Spleen (tissue), 13 donors: Measurements from ENCODE around the gene TSSK1B. TPM values are rescaled to one million over a fixed set of nuclear protein-coding genes. Genes with fewer than 3 reads are reported as not detected.

Experiments
- DNase-seq: peaks from one replicate; pipeline ENCODE4 v3.0.0-alpha.2; 2020
- H3K27ac ChIP-seq, 8 donors: fragments of 200-600 bp; sonication (generic) in 7 of 8; 1 replicate in 4 of 8; 2 replicates in 4 of 8; pipeline versions ENCODE4 v1.5.0 to v1.8.0; 2016 to 2021; ENCODE audit warnings: inconsistent platforms in 4 of 8, mild to moderate bottlenecking in 4 of 8, moderate library complexity in 1 of 8
- H3K27me3 ChIP-seq, 7 donors: fragments of 200-600 bp; sonication (generic) in 6 of 7; replicated peaks in 1 of 7; 1 replicate in 4 of 7; 2 replicates in 3 of 7; pipeline versions ENCODE4 v1.5.0 to v1.8.0; 2016 to 2021; ENCODE audit warnings: inconsistent platforms in 3 of 7, mild to moderate bottlenecking in 1 of 7
- H3K36me3 ChIP-seq, 6 donors: fragments of 200-600 bp; sonication (generic) in 5 of 6; 1 replicate in 4 of 6; 2 replicates in 2 of 6; pipeline versions ENCODE4 v1.5.0 to v1.8.0; 2016 to 2021; ENCODE audit warnings: inconsistent platforms in 2 of 6
- H3K4me1 ChIP-seq, 6 donors: fragments of 200-600 bp; sonication (generic) in 5 of 6; 1 replicate in 3 of 6; 2 replicates in 3 of 6; pipeline versions ENCODE4 v1.5.0 to v1.8.0; 2016 to 2021; ENCODE audit warnings: inconsistent platforms in 3 of 6
- H3K4me3 ChIP-seq, 8 donors: fragments of 200-600 bp; sonication (generic) in 7 of 8; 1 replicate in 4 of 8; 2 replicates in 4 of 8; pipeline versions ENCODE4 v1.5.0 to v1.8.0; 2016 to 2021; ENCODE audit warnings: inconsistent platforms in 4 of 8, mild to moderate bottlenecking in 4 of 8, moderate library complexity in 2 of 8
- H3K9me3 ChIP-seq, 8 donors: fragments of 200-600 bp; sonication (generic) in 7 of 8; 1 replicate in 4 of 8; 2 replicates in 4 of 8; pipeline versions ENCODE4 v1.5.0 to v1.8.0; 2016 to 2021; ENCODE audit warnings: inconsistent platforms in 4 of 8
- POLR2A ChIP-seq, 3 donors: fragments of 450-650 bp; IDR thresholded peaks; one replicate each; pipeline ENCODE4 v1.5.1; 2017; ENCODE audit warnings: antibody characterized with exemption in 3 of 3, mild to moderate bottlenecking in 1 of 3
- POLR2AphosphoS5 ChIP-seq, 3 donors: sonication (generic); formaldehyde crosslinking; IDR thresholded peaks; one replicate each; pipeline ENCODE4 v1.5.1; 2017; ENCODE audit warnings: antibody characterized with exemption in 3 of 3
- WGBS, 5 donors: extraction: QIAGEN DNeasy Blood & Tissue Kit in 3 of 5; methylation state at CpG; one replicate each; pipeline versions ENCODE4 v1.1.5 to v1.1.7; 2013 to 2018; 5-methylcytosine and 5-hydroxymethylcytosine counted together
- intact Hi-C: fragments of 100-400 bp; cut with DNase I; formaldehyde crosslinking; loops from one replicate; pipeline ENCODE4 v1.15.0; 2023; ENCODE audit warnings: low total_unique reads
- long read RNA-seq, 2 donors: transcript quantifications; one replicate each; lab custom pipeline, GENCODE V29; 2026
- polyA plus RNA-seq, 3 donors: library from polyadenylated mRNA; stranded (reverse); fragments of 200-250 nt; gene quantifications; one replicate each; pipeline ENCODE4 v1.2.1, GENCODE V29; 2013
- total RNA-seq, 7 donors: library from RNA; depleted of rRNA in 3 of 7; stranded (reverse); fragments of >200 nt in 3 of 7; fragmentation: NEBNext Ultra II Directional in 4 of 7; extraction: Animal tissue kit (Norgen Biotek cat#: 25700) in 4 of 7; gene quantifications; one replicate each; pipeline versions ENCODE4 v1.1.0 to v1.2.1, GENCODE V29; 2016 to 2021
- TF ChIP-seq, protein P1 (sequence below), 11 experiments: fragments of 200-600 bp in 7 of 11; fragments of 450-650 bp in 4 of 11; sonication (generic) in 4 of 11; IDR thresholded peaks in 8 of 11; conservative IDR thresholded peaks in 3 of 11; 1 replicate in 7 of 11; 2 replicates in 4 of 11; pipeline versions ENCODE4 v1.4.0 to v1.8.0; 2016 to 2021; ENCODE audit warnings: antibody characterized with exemption in 11 of 11, inconsistent platforms in 4 of 11, mild to moderate bottlenecking in 1 of 11
- donor health status: healthy with polysubstance abuse.
- donor health status: DM: no; HTN: no; CAD: no; lungs with moderate emphysema.
- donor health status: DM: no; HTN: no; CAD: no.
- donor health status: Bipolar disorder and iron deficiency.
- donor health status: healthy.
- donor health status: DM: no; HTN: no; CAD: no.
- donor health status: DM: yes; HTN: yes; CAD: no.

The TSSK1B gene, protein sequence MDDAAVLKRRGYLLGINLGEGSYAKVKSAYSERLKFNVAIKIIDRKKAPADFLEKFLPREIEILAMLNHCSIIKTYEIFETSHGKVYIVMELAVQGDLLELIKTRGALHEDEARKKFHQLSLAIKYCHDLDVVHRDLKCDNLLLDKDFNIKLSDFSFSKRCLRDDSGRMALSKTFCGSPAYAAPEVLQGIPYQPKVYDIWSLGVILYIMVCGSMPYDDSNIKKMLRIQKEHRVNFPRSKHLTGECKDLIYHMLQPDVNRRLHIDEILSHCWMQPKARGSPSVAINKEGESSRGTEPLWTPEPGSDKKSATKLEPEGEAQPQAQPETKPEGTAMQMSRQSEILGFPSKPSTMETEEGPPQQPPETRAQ
- total RNA-seq (not detected), polyA plus RNA-seq (not detected)
- long read RNA-seq, donor 1 = 0 reads
- long read RNA-seq, donor 2, partial matches to known transcripts = 0 of 2 reads
- long read RNA-seq, donor 2, other reads (novel, unspliced or antisense) = 0 of 2 reads

GRCh38 chr5:113434889-113435288 is at the start of gene TSSK1B:
TSS of gene TSSK1B (minus strand) at chr5:113434989. CDS start at chr5:113434839, 150 bp downstream.
- intact Hi-C loops = no loop called here
- H3K4me1 ChIP-seq = no peaks in the 10 kb centered on the region
- H3K9me3 ChIP-seq = no peaks in the 10 kb centered on the region
- H3K4me3 ChIP-seq = no peak within 1 kb of the TSS
- 69 to 85% (median 82%) methylated on average over 3 of the region's 3 CpGs for WGBS, 5 donors
- no peaks in the 10 kb centered on the region for H3K27me3 ChIP-seq
- H3K36me3 ChIP-seq = no peaks in the 10 kb centered on the region
- DNase-seq = no peak
- no peak for TF ChIP-seq POLR2A (IDR thresholded peaks at IDR 0.05)
- TF ChIP-seq, protein P1, sequence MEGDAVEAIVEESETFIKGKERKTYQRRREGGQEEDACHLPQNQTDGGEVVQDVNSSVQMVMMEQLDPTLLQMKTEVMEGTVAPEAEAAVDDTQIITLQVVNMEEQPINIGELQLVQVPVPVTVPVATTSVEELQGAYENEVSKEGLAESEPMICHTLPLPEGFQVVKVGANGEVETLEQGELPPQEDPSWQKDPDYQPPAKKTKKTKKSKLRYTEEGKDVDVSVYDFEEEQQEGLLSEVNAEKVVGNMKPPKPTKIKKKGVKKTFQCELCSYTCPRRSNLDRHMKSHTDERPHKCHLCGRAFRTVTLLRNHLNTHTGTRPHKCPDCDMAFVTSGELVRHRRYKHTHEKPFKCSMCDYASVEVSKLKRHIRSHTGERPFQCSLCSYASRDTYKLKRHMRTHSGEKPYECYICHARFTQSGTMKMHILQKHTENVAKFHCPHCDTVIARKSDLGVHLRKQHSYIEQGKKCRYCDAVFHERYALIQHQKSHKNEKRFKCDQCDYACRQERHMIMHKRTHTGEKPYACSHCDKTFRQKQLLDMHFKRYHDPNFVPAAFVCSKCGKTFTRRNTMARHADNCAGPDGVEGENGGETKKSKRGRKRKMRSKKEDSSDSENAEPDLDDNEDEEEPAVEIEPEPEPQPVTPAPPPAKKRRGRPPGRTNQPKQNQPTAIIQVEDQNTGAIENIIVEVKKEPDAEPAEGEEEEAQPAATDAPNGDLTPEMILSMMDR (IDR thresholded peaks at IDR 0.05 in 8 of 11, conservative IDR thresholded peaks at IDR 0.05 in 3 of 11) = no peak
- TF ChIP-seq POLR2AphosphoS5 (IDR thresholded peaks at IDR 0.05) = no peak
- no peak within 1 kb of the TSS for H3K27ac ChIP-seq

DNA sequence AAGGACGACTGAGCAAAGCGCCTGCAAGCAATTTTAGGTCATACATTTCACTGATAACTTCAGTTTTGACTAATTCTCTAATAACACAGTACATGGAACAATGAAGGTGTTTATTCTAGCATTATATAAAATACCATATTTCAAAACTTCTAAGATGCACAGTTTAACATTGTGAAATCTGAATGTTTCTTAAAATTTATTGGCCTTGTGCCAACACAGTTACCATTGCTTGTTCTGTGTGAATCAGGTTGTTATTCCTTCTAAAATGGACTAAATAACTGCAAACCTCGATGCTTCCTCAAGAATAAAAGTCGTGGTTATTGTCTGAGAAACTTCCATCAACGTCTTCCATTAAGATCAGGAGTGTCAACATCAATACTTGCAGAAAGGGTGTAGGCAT is 45.5 kb upstream of the TSSK1B start:
- TF ChIP-seq POLR2A (IDR thresholded peaks at IDR 0.05) = no peak
- TF ChIP-seq, protein P1 (IDR thresholded peaks at IDR 0.05 in 8 of 11, conservative IDR thresholded peaks at IDR 0.05 in 3 of 11) = no peak
- TF ChIP-seq POLR2AphosphoS5 (IDR thresholded peaks at IDR 0.05) = no peak
- intact Hi-C loops = no loop called here
- no peak overlapping the region for H3K27ac ChIP-seq
- no peak overlapping the region for H3K4me3 ChIP-seq
- DNase-seq = no peak
- 57 to 75% (median 63%) methylated on average over 5 of the region's 5 CpGs for WGBS, 5 donors
- H3K4me1 ChIP-seq = no peaks in the 10 kb centered on the region
- H3K27me3 ChIP-seq = peaks cover 0 to 38% (median 0%) of the 10 kb centered on the region in 7 donors
- no peaks in the 10 kb centered on the region for H3K36me3 ChIP-seq
- no peaks in the 10 kb centered on the region for H3K9me3 ChIP-seq

DNA sequence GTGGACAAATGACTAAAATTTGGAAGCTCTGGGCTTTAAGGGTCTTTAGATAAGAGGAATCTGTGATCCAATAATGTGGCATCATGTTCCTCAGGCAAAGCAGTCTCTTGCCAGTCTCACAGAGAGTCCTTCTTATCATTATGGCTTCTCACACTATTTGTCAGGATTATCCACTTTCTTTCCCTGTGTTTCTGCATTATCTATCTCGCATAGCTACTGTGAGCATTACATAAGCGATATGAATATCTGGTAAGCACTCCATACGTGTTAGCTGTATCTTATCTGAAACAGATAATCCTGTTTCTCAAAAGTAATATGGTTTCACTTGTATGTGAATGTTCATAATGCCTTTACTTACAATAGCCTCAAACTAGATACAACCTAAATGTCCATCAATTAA is 43.9 kb upstream of the TSSK1B start:
- DNase-seq = no peak
- Histone ChIP-seq H3K36me3 (no peaks in the 10 kb centered on the region), H3K4me1 (no peaks in the 10 kb centered on the region), H3K27me3 (peaks cover 0 to 30% (median 0%) of the 10 kb centered on the region in 7 donors), H3K9me3 (no peaks in the 10 kb centered on the region), H3K27ac (no peak overlapping the region), H3K4me3 (no peak overlapping the region)
- WGBS, 5 donors = 76 to 93% (median 90%) methylated on average over 3 of the region's 3 CpGs
- intact Hi-C loops = no loop called here
- no peak for TF ChIP-seq POLR2A (IDR thresholded peaks at IDR 0.05)
- TF ChIP-seq, protein P1 (IDR thresholded peaks at IDR 0.05 in 8 of 11, conservative IDR thresholded peaks at IDR 0.05 in 3 of 11) = no peak
- TF ChIP-seq POLR2AphosphoS5 (IDR thresholded peaks at IDR 0.05) = no peak

DNA sequence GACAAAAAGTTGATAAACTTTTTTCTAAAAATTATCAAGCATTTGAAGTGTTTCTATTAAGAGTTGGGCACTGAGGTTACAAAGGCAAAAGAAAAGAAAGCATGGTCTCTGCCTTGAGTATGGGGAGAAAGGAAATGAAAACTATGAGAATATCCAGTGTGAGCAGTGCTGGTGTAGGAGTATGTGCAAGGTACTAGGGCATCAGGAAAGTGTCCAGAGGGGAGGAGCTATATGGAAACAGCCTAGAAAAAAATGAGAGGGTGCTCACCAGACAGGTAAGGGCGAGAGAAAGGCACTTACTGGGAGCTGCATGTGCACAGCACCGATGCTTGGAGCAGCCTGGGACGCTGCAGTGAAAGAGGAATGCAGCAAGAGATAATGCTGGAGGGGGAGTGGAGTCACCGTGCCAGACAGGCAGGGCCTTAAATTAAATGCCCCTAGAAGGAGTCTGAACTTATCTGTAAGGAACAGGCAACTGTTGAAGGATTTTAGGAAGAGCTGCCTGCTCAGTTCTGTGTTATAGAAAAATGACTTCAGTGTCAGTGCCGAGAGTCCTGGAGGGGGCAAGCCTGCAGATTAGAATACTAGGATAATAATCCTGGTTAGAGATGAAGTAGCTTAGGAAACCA is 39.4 kb upstream of the TSSK1B start:
- intact Hi-C loops = no loop called here
- Histone ChIP-seq H3K27ac (no peak overlapping the region), H3K27me3 (peaks cover 0 to 16% (median 6%) of the 10 kb centered on the region in 7 donors), H3K4me3 (no peak overlapping the region), H3K36me3 (no peaks in the 10 kb centered on the region), H3K9me3 (peaks cover 0 to 10% (median 0%) of the 10 kb centered on the region in 8 donors), H3K4me1 (no peaks in the 10 kb centered on the region)
- WGBS, 5 donors = 37 to 43% (median 39%) methylated on average over 5 of the region's 5 CpGs
- TF ChIP-seq POLR2AphosphoS5 (IDR thresholded peaks at IDR 0.05) = no peak
- DNase-seq = no peak
